Trophoblast cell (in vitro differentiated cells and primary cell): Measurements from ENCODE around the gene RNF157.

ENCODE experiments used
- DNase-seq, 2 donors: peaks; one replicate each; pipeline ENCODE4 v3.0.0-alpha.2; 2016
- H2AFZ ChIP-seq: 2 replicates; pipeline ENCODE4 v1.6.1; 2013; ENCODE audit warnings: low read length, moderate library complexity, mild to moderate bottlenecking; ENCODE audit not compliant: insufficient read depth, poor library complexity
- H2AK5ac ChIP-seq: 2 replicates; pipeline ENCODE4 v1.6.1; 2013; ENCODE audit warnings: mild to moderate bottlenecking, low read length
- H2BK120ac ChIP-seq: 2 replicates; pipeline ENCODE4 v1.6.1; 2013; ENCODE audit warnings: low read length, mild to moderate bottlenecking, moderate library complexity; ENCODE audit not compliant: insufficient read depth, poor library complexity
- H2BK12ac ChIP-seq: 2 replicates; pipeline ENCODE4 v1.6.1; 2013; ENCODE audit warnings: mild to moderate bottlenecking, low read length, moderate library complexity
- H2BK5ac ChIP-seq: 2 replicates; pipeline ENCODE4 v1.6.1; 2013; ENCODE audit warnings: low read length, low read depth, moderate library complexity, mild to moderate bottlenecking; ENCODE audit not compliant: poor library complexity
- H3K14ac ChIP-seq: 2 replicates; pipeline ENCODE4 v1.6.1; 2013; ENCODE audit warnings: mild to moderate bottlenecking, low read length
- H3K18ac ChIP-seq: 2 replicates; pipeline ENCODE4 v1.6.1; 2013; ENCODE audit warnings: mild to moderate bottlenecking, low read length
- H3K23ac ChIP-seq: 2 replicates; pipeline ENCODE4 v1.6.1; 2013; ENCODE audit warnings: low read length
- H3K27ac ChIP-seq: 2 replicates; pipeline ENCODE4 v1.5.1; 2013; ENCODE audit warnings: low read depth, mild to moderate bottlenecking, inconsistent platforms, low read length, moderate library complexity
- H3K27me3 ChIP-seq: 2 replicates; pipeline ENCODE4 v1.6.1; 2013; ENCODE audit warnings: inconsistent platforms, mild to moderate bottlenecking, low read length, moderate library complexity; ENCODE audit not compliant: insufficient read depth
- H3K36me3 ChIP-seq, 2 experiments: 1 replicate in 1 of 2; 2 replicates in 1 of 2; pipeline ENCODE4 v1.6.1; 2013; ENCODE audit warnings: low read length in 2 of 2, mild to moderate bottlenecking in 2 of 2, moderate library complexity in 1 of 2; ENCODE audit not compliant: insufficient read depth in 2 of 2, control insufficient read depth in 1 of 2
- H3K4ac ChIP-seq: 2 replicates; pipeline ENCODE4 v1.6.1; 2013; ENCODE audit warnings: low read depth, mild to moderate bottlenecking, low read length, moderate library complexity
- H3K4me1 ChIP-seq, 2 experiments: 1 replicate in 1 of 2; 2 replicates in 1 of 2; pipeline ENCODE4 v1.6.1; 2013; ENCODE audit warnings: low read length in 2 of 2, mild to moderate bottlenecking in 2 of 2, moderate library complexity in 1 of 2; ENCODE audit not compliant: insufficient read depth in 2 of 2, control insufficient read depth in 1 of 2
- H3K4me2 ChIP-seq: 2 replicates; pipeline ENCODE4 v1.6.1; 2013; ENCODE audit warnings: inconsistent platforms, mild to moderate bottlenecking, low read length, moderate library complexity
- H3K4me3 ChIP-seq: 2 replicates; pipeline ENCODE4 v1.5.1; 2013; ENCODE audit warnings: mild to moderate bottlenecking, low read depth, low read length, inconsistent platforms
- H3K79me1 ChIP-seq: one replicate; pipeline ENCODE4 v1.6.1; 2013; ENCODE audit warnings: low read length
- H3K79me2 ChIP-seq: 2 replicates; pipeline ENCODE4 v1.6.1; 2013; ENCODE audit warnings: low read length, mild to moderate bottlenecking; ENCODE audit not compliant: control insufficient read depth, insufficient read depth, poor library complexity
- H3K9ac ChIP-seq: 2 replicates; pipeline ENCODE4 v1.6.1; 2013; ENCODE audit warnings: mild to moderate bottlenecking, low read length
- H3K9me3 ChIP-seq: 2 replicates; pipeline ENCODE4 v1.6.1; 2013; ENCODE audit warnings: low read depth, mild to moderate bottlenecking, control low read depth, inconsistent platforms, low read length; ENCODE audit not compliant: insufficient read depth
- H4K12ac ChIP-seq: 2 replicates; pipeline ENCODE4 v1.6.1; 2013; ENCODE audit warnings: low read depth, mild to moderate bottlenecking, low read length, moderate library complexity
- H4K8ac ChIP-seq: 2 replicates; pipeline ENCODE4 v1.6.1; 2013; ENCODE audit warnings: low read depth, mild to moderate bottlenecking, low read length, moderate library complexity
- H4K91ac ChIP-seq: one replicate; pipeline ENCODE4 v1.6.1; 2013; ENCODE audit warnings: low read depth, mild to moderate bottlenecking, low read length, moderate library complexity
- WGBS: extraction: QIAGEN DNeasy Blood & Tissue Kit; methylation state at CpG from one replicate; pipeline ENCODE4 v1.1.7; 2013; ENCODE audit warnings: missing lambda C conversion rate; ENCODE audit not compliant: insufficient read length, insufficient coverage; ENCODE audit errors: extremely low coverage; 5-methylcytosine and 5-hydroxymethylcytosine counted together

Gene RNF157

DNA sequence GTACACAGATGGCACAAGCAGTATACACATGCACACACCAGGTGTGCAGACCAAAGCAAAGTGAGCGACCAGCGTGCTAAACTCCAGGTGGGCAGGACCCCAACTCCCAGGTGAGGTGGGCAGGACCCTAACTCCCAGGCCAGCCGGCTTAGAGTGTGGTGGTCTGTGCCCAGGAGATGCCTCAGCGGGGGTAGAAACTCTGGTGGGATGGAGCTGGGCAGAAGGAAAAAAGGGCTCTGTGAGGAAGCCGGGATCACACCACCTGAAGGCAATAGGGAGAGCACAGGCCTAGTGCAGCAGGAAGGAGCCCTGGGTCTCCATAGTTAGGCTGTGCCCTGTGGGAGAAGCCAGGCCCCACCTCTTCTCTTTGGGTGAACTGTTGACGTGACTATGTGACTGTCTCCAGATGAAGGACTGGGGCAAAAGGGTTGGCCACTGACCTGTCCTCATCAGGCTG, 97.7 kb downstream of the RNF157 start:
- H3K79me2 ChIP-seq: no peaks in the 10 kb centered on the region
- H3K27me3 ChIP-seq: peaks cover 39% of the 10 kb centered on the region
- no CpG with 5 or more reads among the region's 6 CpGs for WGBS
- no peak overlapping the region for H4K12ac ChIP-seq
- H4K8ac ChIP-seq: no peak overlapping the region
- H3K14ac ChIP-seq: no peak overlapping the region
- peaks cover 7% of the 10 kb centered on the region for H3K9me3 ChIP-seq
- H3K4me1 ChIP-seq: peaks cover 17 to 31% of the 10 kb centered on the region in 2 experiments
- H3K23ac ChIP-seq: no peak overlapping the region
- no peak overlapping the region for H2BK5ac ChIP-seq
- H3K4me3 ChIP-seq: peak overlapping the region; percentile 16
- H3K4ac ChIP-seq: no peak overlapping the region
- H4K91ac ChIP-seq: no peak overlapping the region
- H2AFZ ChIP-seq: no peak overlapping the region
- no peak overlapping the region for H2BK12ac ChIP-seq
- no peak overlapping the region for H3K27ac ChIP-seq
- H3K36me3 ChIP-seq: no peaks in the 10 kb centered on the region
- H3K18ac ChIP-seq: no peak overlapping the region
- H3K9ac ChIP-seq: no peak overlapping the region
- no peaks in the 10 kb centered on the region for H3K79me1 ChIP-seq
- DNase-seq: no peak
- no peak overlapping the region for H2AK5ac ChIP-seq
- H3K4me2 ChIP-seq: no peak overlapping the region
- H2BK120ac ChIP-seq: no peak overlapping the region

DNA sequence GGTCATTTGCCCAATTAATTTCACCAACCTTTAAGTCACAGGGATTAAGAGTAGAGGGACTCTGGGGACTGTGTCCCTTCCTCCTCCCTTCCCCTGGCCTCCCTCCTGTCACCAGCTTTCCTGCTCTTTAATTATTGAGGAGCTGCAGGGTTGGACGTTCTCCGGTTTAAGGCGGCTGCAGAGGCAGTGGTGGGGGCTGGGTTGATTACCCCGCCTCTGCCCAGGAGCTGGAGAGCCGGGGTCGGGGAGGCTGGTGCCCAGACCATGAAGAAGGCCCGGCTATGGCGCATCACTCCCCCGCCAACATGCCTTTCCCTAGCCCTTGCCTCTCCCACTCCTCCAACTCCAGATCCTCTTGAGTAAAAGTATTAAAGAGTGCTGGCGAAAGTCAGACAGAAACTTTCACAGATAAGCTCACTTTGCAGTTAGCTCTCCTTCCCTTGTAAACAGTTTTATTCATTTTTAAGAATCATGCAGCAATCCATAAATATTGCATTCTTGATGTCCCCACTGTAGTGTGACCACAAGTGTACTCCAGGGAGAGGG, 98.2 kb downstream of the RNF157 start:
- Histone ChIP-seq H3K4me1 (peaks cover 17 to 31% of the 10 kb centered on the region in 2 experiments), H2BK120ac (no peak overlapping the region), H3K27ac (no peak overlapping the region), H3K79me1 (no peaks in the 10 kb centered on the region), H2BK12ac (no peak overlapping the region), H3K9me3 (peaks cover 10% of the 10 kb centered on the region), H3K27me3 (peaks cover 44% of the 10 kb centered on the region), H4K91ac (no peak overlapping the region), H4K8ac (no peak overlapping the region), H2AK5ac (no peak overlapping the region), H2AFZ (no peak overlapping the region), H3K18ac (no peak overlapping the region), H3K23ac (no peak overlapping the region), H4K12ac (no peak overlapping the region), H3K4me2 (no peak overlapping the region), H3K4me3 (peak overlapping the region; percentile 16), H3K4ac (no peak overlapping the region), H3K9ac (no peak overlapping the region), H3K14ac (no peak overlapping the region), H3K79me2 (no peaks in the 10 kb centered on the region), H2BK5ac (no peak overlapping the region), H3K36me3 (no peaks in the 10 kb centered on the region)
- DNase-seq: no peak
- no CpG with 5 or more reads among the region's 10 CpGs for WGBS

GRCh38 chr17:76141212-76142038, 98.9 kb downstream of the RNF157 start, which contains the start of gene FOXJ1:
Gene FOXJ1 (minus strand): TSS chr17:76141245. CDS start chr17:76140395, 850 bp downstream.
- peaks cover 50% of the 10 kb centered on the region for H3K27me3 ChIP-seq
- H3K18ac ChIP-seq: no peak within 1 kb of the TSS
- H4K91ac ChIP-seq: no peak within 1 kb of the TSS
- no CpG with 5 or more reads among the region's 59 CpGs for WGBS
- H2AK5ac ChIP-seq: no peak within 1 kb of the TSS
- H3K14ac ChIP-seq: no peak within 1 kb of the TSS
- H3K4ac ChIP-seq: no peak within 1 kb of the TSS
- H2BK120ac ChIP-seq: no peak within 1 kb of the TSS
- no peak within 1 kb of the TSS for H2AFZ ChIP-seq
- H3K23ac ChIP-seq: no peak within 1 kb of the TSS
- no peaks in the 10 kb centered on the region for H3K79me2 ChIP-seq
- H3K27ac ChIP-seq: no peak within 1 kb of the TSS
- no peak within 1 kb of the TSS for H4K8ac ChIP-seq
- peak within 1 kb of the TSS; percentile 91 for H3K4me2 ChIP-seq
- H3K79me1 ChIP-seq: no peaks in the 10 kb centered on the region
- H3K9me3 ChIP-seq: peaks cover 11% of the 10 kb centered on the region
- no peaks in the 10 kb centered on the region for H3K36me3 ChIP-seq
- peaks cover 17 to 31% of the 10 kb centered on the region in 2 experiments for H3K4me1 ChIP-seq
- no peak within 1 kb of the TSS for H2BK12ac ChIP-seq
- H3K4me3 ChIP-seq: peak within 1 kb of the TSS; percentile 65
- H3K9ac ChIP-seq: no peak within 1 kb of the TSS
- H4K12ac ChIP-seq: no peak within 1 kb of the TSS
- H2BK5ac ChIP-seq: no peak within 1 kb of the TSS
- peak; percentile 86 to 92 for DNase-seq

DNA sequence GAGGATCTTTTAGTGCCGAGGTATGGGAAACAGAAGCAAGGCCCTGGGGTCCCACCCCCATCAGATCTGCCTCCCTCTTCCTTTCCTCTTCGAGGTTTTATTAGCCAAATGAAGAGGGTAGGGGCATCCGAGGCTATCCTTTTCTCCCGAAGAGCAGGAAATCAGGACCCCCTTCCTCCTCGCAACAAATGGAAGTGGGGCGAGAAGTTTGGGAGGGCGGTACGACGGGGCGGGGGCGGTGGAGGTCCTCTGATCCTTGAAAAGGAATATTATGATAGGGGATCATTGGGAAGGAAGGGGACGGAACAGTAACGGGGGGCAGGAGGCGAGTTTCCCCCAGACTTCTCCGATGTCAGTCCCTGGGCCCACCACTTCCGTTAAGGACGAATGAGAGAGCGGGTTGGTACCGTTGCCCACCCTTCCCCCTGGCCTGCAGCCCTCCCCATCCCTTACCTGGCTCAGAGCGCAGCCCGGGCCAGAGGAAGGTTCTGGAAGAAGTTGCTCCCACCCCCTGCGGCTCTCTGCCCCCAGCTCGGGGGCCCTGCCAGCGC, 99.6 kb downstream of the RNF157 start:
- Histone ChIP-seq H3K4ac (no peak overlapping the region), H3K9ac (no peak overlapping the region), H3K36me3 (no peaks in the 10 kb centered on the region), H2AK5ac (no peak overlapping the region), H3K27me3 (peaks cover 56% of the 10 kb centered on the region), H3K4me3 (no peak overlapping the region), H3K79me1 (no peaks in the 10 kb centered on the region), H3K18ac (no peak overlapping the region), H2BK5ac (no peak overlapping the region), H2BK12ac (no peak overlapping the region), H3K4me2 (peak overlapping the region; percentile 91), H3K23ac (no peak overlapping the region), H4K8ac (no peak overlapping the region), H3K9me3 (peaks cover 11% of the 10 kb centered on the region), H3K4me1 (peaks cover 17 to 31% of the 10 kb centered on the region in 2 experiments), H3K79me2 (no peaks in the 10 kb centered on the region), H3K14ac (no peak overlapping the region), H3K27ac (no peak overlapping the region), H4K91ac (no peak overlapping the region), H4K12ac (no peak overlapping the region), H2BK120ac (no peak overlapping the region), H2AFZ (no peak overlapping the region)
- WGBS: no CpG with 5 or more reads among the region's 24 CpGs
- DNase-seq: no peak
